H1 (cell line): ENCODE measurements around the gene USP49. TPM values are rescaled to one million over a fixed set of nuclear protein-coding genes. Genes with fewer than 3 reads are reported as not detected.
A peak's percentile ranks its signal among the peaks of the same experiment; 100 is the strongest.

ENCODE experiments used
- ASH2L ChIP-seq: fragments of 200-600, 300-600 bp; sonication (generic); IDR thresholded peaks from one replicate; pipeline ENCODE4 v1.7.1; 2017; ENCODE audit warnings: low read length
- CBX8 ChIP-seq: fragments of 300-800, 300-1000 bp; sonication (generic); IDR thresholded peaks from 2 replicates; pipeline ENCODE4 v1.7.1; 2016; ENCODE audit warnings: low read depth, low read length, borderline replicate concordance
- CEBPB ChIP-seq: IDR thresholded peaks from 2 replicates; pipeline ENCODE4 v1.6.1; 2012; ENCODE audit warnings: low read depth, low read length
- CREB1 ChIP-seq: IDR thresholded peaks from 2 replicates; pipeline ENCODE4 v1.6.1; 2012; ENCODE audit warnings: inconsistent platforms
- EGR1 ChIP-seq: IDR thresholded peaks from 2 replicates; pipeline ENCODE4 v1.6.1; 2011; ENCODE audit warnings: low read depth, low read length, borderline replicate concordance
- EP300 ChIP-seq, 2 experiments: IDR thresholded peaks; 1 replicate in 1 of 2; 2 replicates in 1 of 2; pipeline ENCODE4 v1.6.1; 2011 to 2012; ENCODE audit warnings: low read depth in 2 of 2, low read length in 2 of 2, mild to moderate bottlenecking in 2 of 2, borderline replicate concordance in 1 of 2, inconsistent platforms in 1 of 2, moderate library complexity in 1 of 2
- FOSL1 ChIP-seq: IDR thresholded peaks from 2 replicates; pipeline ENCODE4 v1.6.1; 2011; ENCODE audit warnings: mild to moderate bottlenecking, low read depth, low read length, moderate library complexity; ENCODE audit not compliant: insufficient read depth
- GABPA ChIP-seq: IDR thresholded peaks from 2 replicates; pipeline ENCODE4 v1.6.1; 2011; ENCODE audit warnings: mild to moderate bottlenecking, low read length, moderate library complexity, borderline replicate concordance; ENCODE audit not compliant: insufficient read depth
- KDM5A ChIP-seq: fragments of 200-600 bp; IDR thresholded peaks from 2 replicates; pipeline ENCODE4 v1.7.1; 2012; ENCODE audit warnings: mild to moderate bottlenecking, low read length, inconsistent platforms, mixed read lengths
- NANOG ChIP-seq: IDR thresholded peaks from 2 replicates; pipeline ENCODE4 v1.6.1; 2011; ENCODE audit warnings: low read length, low read depth, mild to moderate bottlenecking, inconsistent platforms; ENCODE audit not compliant: insufficient read depth, poor library complexity, severe bottlenecking
- NRF1 ChIP-seq: IDR thresholded peaks from 2 replicates; pipeline ENCODE4 v1.6.1; 2011; ENCODE audit warnings: mild to moderate bottlenecking, low read depth, low read length, improper control_type of control experiment
- PHF8 ChIP-seq: fragments of 200-600 bp; sonication (generic); conservative IDR thresholded peaks from 2 replicates; pipeline ENCODE4 v1.7.1; 2012; ENCODE audit warnings: low read depth, mild to moderate bottlenecking, inconsistent platforms, low read length, moderate library complexity
- RNF2 ChIP-seq: fragments of 200-900, 300-1000 bp; sonication (generic); IDR thresholded peaks from 2 replicates; pipeline ENCODE4 v1.7.1; 2016; ENCODE audit warnings: borderline replicate concordance, low read depth, mild to moderate bottlenecking, antibody characterized with exemption, low read length; ENCODE audit not compliant: poor library complexity, severe bottlenecking; ENCODE audit errors: missing control alignments
- SAP30 ChIP-seq: fragments of 300-600 bp; sonication (generic); IDR thresholded peaks from 2 replicates; pipeline ENCODE4 v1.7.1; 2012; ENCODE audit warnings: low read length, moderate library complexity, mild to moderate bottlenecking, inconsistent platforms; ENCODE audit not compliant: insufficient read depth, insufficient replicate concordance
- SP4 ChIP-seq: IDR thresholded peaks from 2 replicates; pipeline ENCODE4 v1.6.1; 2012; ENCODE audit warnings: low read length, inconsistent platforms
- TAF1 ChIP-seq: IDR thresholded peaks from 2 replicates; pipeline ENCODE4 v1.6.1; 2011; ENCODE audit warnings: mild to moderate bottlenecking, low read depth, low read length
- TAF7 ChIP-seq: optimal IDR thresholded peaks from 2 replicates; pipeline ENCODE3; 2011; ENCODE audit warnings: low read depth, mild to moderate bottlenecking, inconsistent platforms, low read length, moderate library complexity, borderline replicate concordance
- YY1 ChIP-seq: IDR thresholded peaks from 2 replicates; pipeline ENCODE4 v1.6.1; 2011; ENCODE audit warnings: low read depth, mild to moderate bottlenecking, low read length
- ZNF274 ChIP-seq: IDR thresholded peaks from 2 replicates; pipeline ENCODE4 v1.7.0; 2012; ENCODE audit warnings: low read length, borderline replicate concordance; ENCODE audit errors: extremely low read depth
- polyA plus RNA-seq, 7 experiments: library from polyadenylated mRNA; depleted of rRNA in 3 of 7; stranded (reverse) in 5 of 7; unstranded in 2 of 7; fragments of >200 nt in 5 of 7; fragments of 200-250 nt in 2 of 7; gene quantifications; 1 replicate in 5 of 7; 2 replicates in 1 of 7; 4 replicates in 1 of 7; pipeline versions ENCODE4 v1.2.1 to v1.2.3, GENCODE V29; 2011 to 2013; ENCODE audit warnings: missing spikeins in 2 of 7, mixed read lengths in 2 of 7
- total RNA-seq: library from RNA; stranded (reverse); fragmentation: NEBNext Ultra II Directional; extraction: Animal tissue kit (Norgen Biotek cat#: 25700); gene quantifications from 2 replicates; pipeline ENCODE4 v1.2.1, GENCODE V29; 2021
- TF ChIP-seq, protein P1 (sequence below): IDR thresholded peaks from 2 replicates; pipeline ENCODE4 v1.6.1; 2012; ENCODE audit warnings: inconsistent platforms
- TF ChIP-seq, protein P2 (sequence below): IDR thresholded peaks from 2 replicates; pipeline ENCODE4 v1.6.1; 2011; ENCODE audit warnings: low read length, improper control_type of control experiment

USP49 gene
- total and polyA plus RNA-seq, 2 of the 8 experiments (the other 6 are each of a cell fraction or from before 2014, with no cell fraction given) = 6.9 to 24.4 TPM

DNA sequence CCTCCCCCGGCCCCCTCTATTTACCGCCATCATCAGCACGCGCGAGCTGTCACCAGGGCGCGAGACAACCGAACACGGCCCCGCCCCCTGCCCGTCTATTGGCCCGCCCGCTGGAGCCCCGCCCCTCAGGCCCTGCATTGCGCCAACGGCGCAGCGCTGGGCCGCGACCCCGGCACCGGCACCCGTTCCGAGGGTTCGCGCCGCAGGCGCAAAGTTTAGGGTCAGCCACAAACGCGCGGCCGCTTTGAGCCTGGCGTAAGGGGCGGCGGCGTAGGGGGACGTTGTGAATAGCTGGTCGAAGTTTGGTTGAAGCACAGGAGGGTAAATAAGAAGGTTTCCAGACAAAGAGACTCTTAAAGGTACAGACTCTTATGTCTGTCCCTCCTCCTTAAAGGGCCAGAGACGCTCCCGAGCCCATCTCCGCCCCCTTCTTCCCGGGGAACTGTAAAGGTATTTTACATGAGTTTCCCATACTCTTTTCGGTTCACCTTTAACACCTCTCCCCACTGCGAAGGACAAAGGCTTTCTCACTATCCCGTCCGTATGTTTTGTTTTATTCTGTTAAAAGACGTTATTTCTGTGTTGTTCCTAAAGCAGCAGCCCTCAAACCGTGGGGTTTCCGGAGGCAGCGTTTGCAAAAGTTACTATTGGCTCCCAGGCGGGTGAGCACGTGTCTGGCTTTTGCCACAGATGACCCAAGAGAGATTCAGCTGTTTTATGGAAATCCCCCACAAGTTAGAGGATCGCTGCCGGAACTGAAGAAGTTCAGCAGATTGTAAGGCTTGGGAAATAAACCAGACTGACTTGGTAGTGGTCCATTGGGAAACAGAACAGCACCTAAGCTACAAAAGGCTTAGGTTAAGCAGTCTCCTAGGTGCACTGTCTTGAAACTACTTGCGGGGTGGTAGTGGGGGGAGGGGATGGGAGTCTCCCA is at the start of gene USP49 (continued):
- TF ChIP-seq PHF8 (peak; percentile 57), RNF2 (no peak), TAF7 (peak; percentile 25), CREB1 (peak; percentile 95), KDM5A (no peak; the same call in 1 of the 2 replicates), FOSL1 (peak; percentile 83), SAP30 (peak; percentile 73), EGR1 (peak; percentile 3; the same call in 1 of the 2 replicates), YY1 (no peak), ASH2L (peak; percentile 88), CBX8 (no peak), CEBPB (no peak), ZNF274 (no peak), GABPA (no peak), TAF1 (peak; percentile 58; the same call in 1 of the 2 replicates), NRF1 (no peak), SP4 (no peak), NANOG (no peak), EP300 (IDR thresholded peaks at IDR 0.05; ENCODE audit: borderline replicate concordance in 1 of 2, low read depth in 2 of 2, low read length in 2 of 2) (0 out of 3 replicates have a peak, but pooled peaks of 1 of the 2 experiments have one; percentile 4)
- TF ChIP-seq, protein P1, sequence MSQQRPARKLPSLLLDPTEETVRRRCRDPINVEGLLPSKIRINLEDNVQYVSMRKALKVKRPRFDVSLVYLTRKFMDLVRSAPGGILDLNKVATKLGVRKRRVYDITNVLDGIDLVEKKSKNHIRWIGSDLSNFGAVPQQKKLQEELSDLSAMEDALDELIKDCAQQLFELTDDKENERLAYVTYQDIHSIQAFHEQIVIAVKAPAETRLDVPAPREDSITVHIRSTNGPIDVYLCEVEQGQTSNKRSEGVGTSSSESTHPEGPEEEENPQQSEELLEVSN = peak; percentile 64; the same call in 1 of the 2 replicates
- TF ChIP-seq, protein P2, sequence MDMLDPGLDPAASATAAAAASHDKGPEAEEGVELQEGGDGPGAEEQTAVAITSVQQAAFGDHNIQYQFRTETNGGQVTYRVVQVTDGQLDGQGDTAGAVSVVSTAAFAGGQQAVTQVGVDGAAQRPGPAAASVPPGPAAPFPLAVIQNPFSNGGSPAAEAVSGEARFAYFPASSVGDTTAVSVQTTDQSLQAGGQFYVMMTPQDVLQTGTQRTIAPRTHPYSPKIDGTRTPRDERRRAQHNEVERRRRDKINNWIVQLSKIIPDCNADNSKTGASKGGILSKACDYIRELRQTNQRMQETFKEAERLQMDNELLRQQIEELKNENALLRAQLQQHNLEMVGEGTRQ = peak; percentile 49; the same call in 1 of the 2 replicates
